HG03565 (cell line): ENCODE data around the gene FBXO36.
"Not testable (repeated sequence)": the region's sequence is repeated elsewhere in the genome, so short reads cannot be mapped to it uniquely, and the experiment has no call there.

Source experiments
- ATAC-seq: cut with Tn5 transposase; IDR thresholded peaks from one replicate; pipeline ENCODE4 v1.9.1; 2021; ENCODE audit warnings: mild to moderate bottlenecking, moderate library complexity; ENCODE audit not compliant: unreplicated experiment

FBXO36 gene

GRCh38 chr2:229922449-229923386 is at the start of gene FBXO36:
FBXO36 (plus strand) TSS chr2:229922503; CDS start chr2:229922514, 11 bp downstream.
- ATAC-seq: peak; percentile 42

GRCh38 chr2:229873123-229873581 is 49.2 kb upstream of the FBXO36 start:
- peak; percentile 60 for ATAC-seq

GRCh38 chr2:229874647-229875046 is 47.7 kb upstream of the FBXO36 start:
- ATAC-seq: no peak

- ATAC-seq: no peak
Measured at GRCh38 chr2:229875549-229875948, 46.8 kb upstream of the FBXO36 start.

GRCh38 chr2:229879191-229879950 is 42.9 kb upstream of the FBXO36 start:
- no peak for ATAC-seq

GRCh38 chr2:229880892-229881586 is 41.3 kb upstream of the FBXO36 start:
- ATAC-seq: no peak

GRCh38 chr2:229882583-229882982 is 39.7 kb upstream of the FBXO36 start:
- ATAC-seq: no peak

GRCh38 chr2:229884775-229885699 is 37.3 kb upstream of the FBXO36 start:
- ATAC-seq: peak; percentile 67

- ATAC-seq: no peak
Measured at GRCh38 chr2:229887441-229887840, 34.9 kb upstream of the FBXO36 start.

GRCh38 chr2:229888031-229888430 is 34.3 kb upstream of the FBXO36 start:
- ATAC-seq: no peak

- no peak for ATAC-seq
Measured at GRCh38 chr2:229889023-229889422, 33.3 kb upstream of the FBXO36 start.

- ATAC-seq: no peak
Measured at GRCh38 chr2:229896857-229897256, 25.4 kb upstream of the FBXO36 start.

- no peak for ATAC-seq
Measured at GRCh38 chr2:229899604-229900003, 22.7 kb upstream of the FBXO36 start.

- no peak for ATAC-seq
Measured at GRCh38 chr2:229900012-229900411, 22.3 kb upstream of the FBXO36 start.

- not testable (repeated sequence) for ATAC-seq
Measured at GRCh38 chr2:229900514-229900913, 21.8 kb upstream of the FBXO36 start.

- ATAC-seq: no peak
Measured at GRCh38 chr2:229901819-229902218, 20.5 kb upstream of the FBXO36 start.

GRCh38 chr2:229903037-229903436 is 19.3 kb upstream of the FBXO36 start:
- ATAC-seq: no peak

GRCh38 chr2:229905601-229906000 is 16.7 kb upstream of the FBXO36 start:
- ATAC-seq: no peak

- no peak for ATAC-seq
Measured at GRCh38 chr2:229909090-229909489, 13.2 kb upstream of the FBXO36 start.
